ENCODE data around the gene AGBL4.

- TF ChIP-seq ZBTB21 (tag by site-specific recombination; IDR thresholded peaks at IDR 0.05) (no peak), CTCF (tag by site-specific recombination; IDR thresholded peaks at IDR 0.05) (no peak), ZNF48 (tag by site-specific recombination; IDR thresholded peaks at IDR 0.05) (no peak), ZNF146 (tag by site-specific recombination; IDR thresholded peaks at IDR 0.05) (no peak), ZNF768 (tag by site-specific recombination; IDR thresholded peaks at IDR 0.05) (no peak), ZNF561 (tag by site-specific recombination; IDR thresholded peaks at IDR 0.05; ENCODE audit: borderline replicate concordance) (no peak), ZNF830 (tag by site-specific recombination; IDR thresholded peaks at IDR 0.05; ENCODE audit: low read depth) (no peak), ZNF221 (tag by site-specific recombination; IDR thresholded peaks at IDR 0.05; ENCODE audit: borderline replicate concordance) (no peak)
These were observed 607.0 kb downstream of the AGBL4 start for GRCh38 chr1:49416758-49417157.

All from HEK293 (cell line).